Osteocyte (in vitro differentiated cells): ENCODE measurements around the gene DIPK1A. TPM values are rescaled to one million over a fixed set of nuclear protein-coding genes. Genes with fewer than 3 reads are reported as not detected.

Experiments used
- DNase-seq: peaks from one replicate; pipeline ENCODE4 v3.0.0; 2021; ENCODE audit warnings: mixed read lengths; ENCODE audit not compliant: unreplicated experiment; ENCODE audit errors: extremely low spot score
- H3K27ac Mint-ChIP-seq: one replicate; pipeline ENCODE4 v1.8.0; 2021; ENCODE audit warnings: mild to moderate bottlenecking, mixed read lengths; ENCODE audit not compliant: unreplicated experiment
- H3K27me3 Mint-ChIP-seq: one replicate; pipeline ENCODE4 v1.8.0; 2021; ENCODE audit warnings: mixed read lengths; ENCODE audit not compliant: unreplicated experiment
- H3K36me3 Mint-ChIP-seq: one replicate; pipeline ENCODE4 v1.8.0; 2021; ENCODE audit warnings: mixed read lengths; ENCODE audit not compliant: unreplicated experiment
- H3K4me1 Mint-ChIP-seq: one replicate; pipeline ENCODE4 v1.8.0; 2021; ENCODE audit warnings: mixed read lengths; ENCODE audit not compliant: unreplicated experiment
- H3K4me3 Mint-ChIP-seq: one replicate; pipeline ENCODE4 v1.8.0; 2021; ENCODE audit warnings: mild to moderate bottlenecking, moderate library complexity, mixed read lengths; ENCODE audit not compliant: unreplicated experiment
- H3K9me3 Mint-ChIP-seq: one replicate; pipeline ENCODE4 v1.8.0; 2021; ENCODE audit warnings: mixed read lengths; ENCODE audit not compliant: unreplicated experiment
- total RNA-seq: library from RNA; stranded (reverse); gene quantifications from 2 replicates; pipeline ENCODE4 v1.2.1, GENCODE V29; 2021
- TF ChIP-seq, protein P1 (sequence below): fragments of 200-600 bp; sonication (generic); IDR thresholded peaks from 2 replicates; pipeline ENCODE4 v1.5.0; 2021; ENCODE audit warnings: antibody characterized with exemption, mild to moderate bottlenecking, moderate library complexity

The DIPK1A gene
- total RNA-seq, 1 donor from 2014 or later: 6.3 TPM

DNA sequence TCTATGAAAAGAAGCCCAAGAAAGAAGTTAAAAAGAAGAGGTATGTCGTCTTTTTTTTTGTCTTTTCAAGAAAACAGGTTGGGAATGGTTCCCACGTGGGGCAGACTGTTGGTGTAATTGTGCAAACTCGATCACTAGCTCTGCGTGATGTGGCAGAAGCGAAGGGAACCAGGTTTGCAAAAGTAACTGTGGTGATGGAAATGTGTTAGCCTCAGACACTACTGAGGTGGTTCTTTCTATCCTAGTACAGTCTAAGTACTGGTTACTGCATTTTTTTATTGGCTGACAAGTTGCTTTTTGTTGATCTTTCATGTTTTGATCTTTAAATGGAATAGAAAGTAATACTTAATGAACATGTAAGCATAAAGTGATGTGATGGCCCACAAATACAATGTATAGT, 120.7 kb downstream of the DIPK1A start:
- no peaks in the 10 kb centered on the region for H3K27me3 Mint-ChIP-seq
- TF ChIP-seq, protein P1, sequence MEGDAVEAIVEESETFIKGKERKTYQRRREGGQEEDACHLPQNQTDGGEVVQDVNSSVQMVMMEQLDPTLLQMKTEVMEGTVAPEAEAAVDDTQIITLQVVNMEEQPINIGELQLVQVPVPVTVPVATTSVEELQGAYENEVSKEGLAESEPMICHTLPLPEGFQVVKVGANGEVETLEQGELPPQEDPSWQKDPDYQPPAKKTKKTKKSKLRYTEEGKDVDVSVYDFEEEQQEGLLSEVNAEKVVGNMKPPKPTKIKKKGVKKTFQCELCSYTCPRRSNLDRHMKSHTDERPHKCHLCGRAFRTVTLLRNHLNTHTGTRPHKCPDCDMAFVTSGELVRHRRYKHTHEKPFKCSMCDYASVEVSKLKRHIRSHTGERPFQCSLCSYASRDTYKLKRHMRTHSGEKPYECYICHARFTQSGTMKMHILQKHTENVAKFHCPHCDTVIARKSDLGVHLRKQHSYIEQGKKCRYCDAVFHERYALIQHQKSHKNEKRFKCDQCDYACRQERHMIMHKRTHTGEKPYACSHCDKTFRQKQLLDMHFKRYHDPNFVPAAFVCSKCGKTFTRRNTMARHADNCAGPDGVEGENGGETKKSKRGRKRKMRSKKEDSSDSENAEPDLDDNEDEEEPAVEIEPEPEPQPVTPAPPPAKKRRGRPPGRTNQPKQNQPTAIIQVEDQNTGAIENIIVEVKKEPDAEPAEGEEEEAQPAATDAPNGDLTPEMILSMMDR: no peak
- no peak overlapping the region for H3K4me3 Mint-ChIP-seq
- peaks cover 25% of the 10 kb centered on the region for H3K4me1 Mint-ChIP-seq
- peaks cover 71% of the 10 kb centered on the region for H3K36me3 Mint-ChIP-seq
- no peak for DNase-seq
- no peaks in the 10 kb centered on the region for H3K9me3 Mint-ChIP-seq
- H3K27ac Mint-ChIP-seq: no peak overlapping the region

DNA sequence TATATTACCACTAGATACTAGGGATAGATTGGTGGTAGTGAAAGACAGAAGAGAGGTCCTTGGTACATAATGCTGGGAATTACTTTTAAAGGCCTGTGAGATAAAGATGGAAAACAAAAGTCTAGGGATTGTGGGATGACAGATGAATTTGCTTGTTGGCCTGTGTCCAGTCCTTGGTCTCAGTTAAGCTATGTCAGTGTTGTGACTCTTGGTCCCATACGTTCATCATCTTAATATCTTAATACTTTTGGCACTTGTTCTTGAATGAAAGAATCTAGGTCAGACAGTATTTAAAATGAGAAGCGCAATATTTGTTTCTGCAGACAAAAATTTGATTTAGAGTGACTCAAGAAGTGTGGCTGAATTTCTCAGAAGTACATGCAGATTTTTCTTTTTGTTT, 121.8 kb downstream of the DIPK1A start:
- Mint-ChIP-seq H3K27ac (no peak overlapping the region), H3K27me3 (no peaks in the 10 kb centered on the region), H3K4me3 (no peak overlapping the region), H3K36me3 (peaks cover 81% of the 10 kb centered on the region), H3K4me1 (peaks cover 35% of the 10 kb centered on the region), H3K9me3 (no peaks in the 10 kb centered on the region)
- TF ChIP-seq, protein P1: no peak
- DNase-seq: no peak

DNA sequence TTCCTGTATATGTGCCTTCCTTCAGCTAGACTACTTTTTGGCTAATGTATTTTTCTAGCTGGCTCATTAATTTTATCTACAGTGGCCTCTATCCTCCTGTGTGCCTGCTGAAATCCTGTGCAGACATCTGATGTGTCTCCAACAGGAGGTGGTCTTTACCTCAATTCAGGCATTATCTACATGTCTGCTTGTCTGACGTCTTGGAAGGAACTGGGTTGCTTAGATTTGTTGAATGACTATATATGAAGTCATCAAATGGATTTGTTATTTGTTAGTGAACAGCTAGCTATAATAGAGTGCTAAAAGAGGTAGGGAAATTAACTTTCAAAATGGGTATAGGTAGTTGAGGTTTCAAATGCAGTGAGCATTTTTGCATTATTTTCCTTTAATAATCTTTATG, 122.7 kb downstream of the DIPK1A start:
- Mint-ChIP-seq H3K4me3 (no peak overlapping the region), H3K9me3 (no peaks in the 10 kb centered on the region), H3K36me3 (peaks cover 76% of the 10 kb centered on the region), H3K27ac (peak overlapping the region; percentile 27), H3K27me3 (no peaks in the 10 kb centered on the region), H3K4me1 (peaks cover 43% of the 10 kb centered on the region)
- TF ChIP-seq, protein P1: no peak
- no peak for DNase-seq

DNA sequence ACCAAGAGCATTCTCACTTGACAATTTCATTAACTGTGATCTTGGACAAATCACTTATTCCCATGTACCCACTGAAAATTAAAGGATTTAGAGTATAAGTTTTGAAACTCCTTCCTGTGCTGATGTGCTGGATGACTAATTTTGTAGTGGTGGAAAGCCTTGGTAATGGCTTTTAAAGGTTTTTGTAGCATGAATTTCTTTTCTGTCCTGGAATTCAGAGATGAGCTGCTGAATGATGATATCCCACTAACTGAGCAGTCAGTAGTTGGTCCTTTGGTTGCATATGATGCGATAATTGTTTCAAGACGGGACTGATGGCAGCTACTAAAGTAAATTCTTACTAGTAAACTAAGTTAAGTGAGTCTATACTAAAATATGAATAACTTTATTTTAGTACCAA, 124.2 kb downstream of the DIPK1A start:
- DNase-seq: no peak
- Mint-ChIP-seq H3K27ac (peak overlapping the region; percentile 7), H3K27me3 (no peaks in the 10 kb centered on the region), H3K4me3 (no peak overlapping the region), H3K36me3 (peaks cover 66% of the 10 kb centered on the region), H3K4me1 (peaks cover 53% of the 10 kb centered on the region), H3K9me3 (no peaks in the 10 kb centered on the region)
- TF ChIP-seq, protein P1: no peak

DNA sequence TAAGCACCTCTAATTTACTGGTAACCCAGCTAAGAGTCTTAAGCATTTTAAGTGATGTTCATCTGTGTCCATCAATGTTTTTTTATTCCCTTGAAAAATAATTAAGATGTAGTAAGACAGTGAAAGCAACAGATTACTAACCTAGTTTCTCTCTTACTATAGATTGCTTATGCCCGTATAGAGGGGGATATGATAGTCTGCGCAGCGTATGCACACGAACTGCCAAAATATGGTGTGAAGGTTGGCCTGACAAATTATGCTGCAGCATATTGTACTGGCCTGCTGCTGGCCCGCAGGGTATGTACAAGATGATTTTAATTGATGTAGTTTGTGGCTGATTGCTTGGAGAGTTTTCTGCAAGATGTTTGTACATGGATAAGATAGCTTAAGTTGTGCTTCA, 126.6 kb downstream of the DIPK1A start:
- no peaks in the 10 kb centered on the region for H3K9me3 Mint-ChIP-seq
- no peaks in the 10 kb centered on the region for H3K27me3 Mint-ChIP-seq
- peak overlapping the region; percentile 98 for H3K4me3 Mint-ChIP-seq
- no peak for DNase-seq
- H3K36me3 Mint-ChIP-seq: peaks cover 48% of the 10 kb centered on the region
- TF ChIP-seq, protein P1: no peak
- H3K4me1 Mint-ChIP-seq: peaks cover 53% of the 10 kb centered on the region
- H3K27ac Mint-ChIP-seq: peak overlapping the region; percentile 11
